ENCODE data around the gene RAF1. TPM values are rescaled to one million over a fixed set of nuclear protein-coding genes. Genes with fewer than 3 reads are reported as not detected.

RAF1 gene
- total RNA-seq, 1 donor from 2014 or later: 115 TPM

GRCh38 chr3:12574131-12574530 lies 89.8 kb downstream of the RAF1 start:
- H3K36me3 ChIP-seq: peaks cover 4% of the 10 kb centered on the region
- no peak overlapping the region for H3K27ac ChIP-seq
- H3K36me3 Mint-ChIP-seq: peaks cover 42% of the 10 kb centered on the region

GRCh38 chr3:12571986-12572385 lies 91.9 kb downstream of the RAF1 start:
- DNase-seq (ENCODE audit: low spot score): no peak
- Mint-ChIP-seq H3K9me3 (peaks cover 4% of the 10 kb centered on the region), H3K36me3 (peaks cover 45% of the 10 kb centered on the region), H3K4me3 (no peak overlapping the region), H3K27me3 (ENCODE audit: insufficient read depth, low read depth) (peaks cover 2% of the 10 kb centered on the region), H3K27ac (no peak overlapping the region), H3K4me1 (no peaks in the 10 kb centered on the region)
- Histone ChIP-seq H3K36me3 (peaks cover 4% of the 10 kb centered on the region), H3K4me2 (no peak overlapping the region), H3K27ac (no peak overlapping the region), H3K4me1 (no peaks in the 10 kb centered on the region), H4K20me1 (ENCODE audit: low read depth) (no peaks in the 10 kb centered on the region), H3K9me3 (ENCODE audit: low read depth) (no peaks in the 10 kb centered on the region), H3F3A (ENCODE audit: low read depth) (no peaks in the 10 kb centered on the region), H3K79me2 (ENCODE audit: low read depth) (peaks cover 16% of the 10 kb centered on the region), H3K9ac (no peak overlapping the region), H2AFZ (replicated peaks) (no peak overlapping the region), H3K27me3 (no peaks in the 10 kb centered on the region), H3K4me3 (no peak overlapping the region)
- no peak for TF ChIP-seq EZH2phosphoT487 (IDR thresholded peaks at IDR 0.05)
- TF ChIP-seq CTCF (IDR thresholded peaks at IDR 0.05): no peak
- no peak for TF ChIP-seq EZH2 (IDR thresholded peaks at IDR 0.05)

More at GRCh38 chr3:12574131-12574530, 89.8 kb downstream of the RAF1 start:
- H3K4me1 ChIP-seq: no peaks in the 10 kb centered on the region
- no peak overlapping the region for H3K4me3 Mint-ChIP-seq
- H3K4me3 ChIP-seq: no peak overlapping the region
- H3K9me3 Mint-ChIP-seq: no peaks in the 10 kb centered on the region
- H3F3A ChIP-seq (ENCODE audit: low read depth): no peaks in the 10 kb centered on the region
- no peak for TF ChIP-seq EZH2phosphoT487 (IDR thresholded peaks at IDR 0.05)
- no peak for DNase-seq (ENCODE audit: low spot score)
- H3K79me2 ChIP-seq (ENCODE audit: low read depth): no peaks in the 10 kb centered on the region
- H3K9me3 ChIP-seq (ENCODE audit: low read depth): no peaks in the 10 kb centered on the region
- H3K27me3 ChIP-seq: no peaks in the 10 kb centered on the region
- H3K4me2 ChIP-seq: no peak overlapping the region
- peaks cover 2% of the 10 kb centered on the region for H3K27me3 Mint-ChIP-seq (ENCODE audit: insufficient read depth, low read depth)
- H3K27ac Mint-ChIP-seq: no peak overlapping the region
- no peaks in the 10 kb centered on the region for H4K20me1 ChIP-seq (ENCODE audit: low read depth)
- H3K4me1 Mint-ChIP-seq: no peaks in the 10 kb centered on the region
- no peak overlapping the region for H3K9ac ChIP-seq
- H2AFZ ChIP-seq (replicated peaks): no peak overlapping the region

GRCh38 chr3:12569836-12570235 lies 94.1 kb downstream of the RAF1 start:
- H3K27ac Mint-ChIP-seq: no peak overlapping the region
- no peak overlapping the region for H3K4me2 ChIP-seq
- H3K9me3 ChIP-seq (ENCODE audit: low read depth): no peaks in the 10 kb centered on the region
- H3K27me3 ChIP-seq: no peaks in the 10 kb centered on the region
- no peaks in the 10 kb centered on the region for H3K4me1 Mint-ChIP-seq
- TF ChIP-seq EZH2 (IDR thresholded peaks at IDR 0.05): no peak
- no peak for TF ChIP-seq EZH2phosphoT487 (IDR thresholded peaks at IDR 0.05)
- no peak for TF ChIP-seq CTCF (IDR thresholded peaks at IDR 0.05)
- H3K27me3 Mint-ChIP-seq (ENCODE audit: insufficient read depth, low read depth): peaks cover 2% of the 10 kb centered on the region
- no peak overlapping the region for H2AFZ ChIP-seq (replicated peaks)
- no peaks in the 10 kb centered on the region for H3F3A ChIP-seq (ENCODE audit: low read depth)
- H3K4me1 ChIP-seq: no peaks in the 10 kb centered on the region
- H3K4me3 ChIP-seq: no peak overlapping the region
- peaks cover 51% of the 10 kb centered on the region for H3K36me3 Mint-ChIP-seq
- H3K79me2 ChIP-seq (ENCODE audit: low read depth): peaks cover 37% of the 10 kb centered on the region
- no peak for DNase-seq (ENCODE audit: low spot score)
- peaks cover 18% of the 10 kb centered on the region for H3K9me3 Mint-ChIP-seq
- peaks cover 18% of the 10 kb centered on the region for H4K20me1 ChIP-seq (ENCODE audit: low read depth)
- H3K9ac ChIP-seq: no peak overlapping the region
- no peak overlapping the region for H3K4me3 Mint-ChIP-seq
- H3K27ac ChIP-seq: no peak overlapping the region
- peaks cover 4% of the 10 kb centered on the region for H3K36me3 ChIP-seq

- no peak overlapping the region for H3K4me3 Mint-ChIP-seq
- H3K4me1 Mint-ChIP-seq: no peaks in the 10 kb centered on the region
- no peak for DNase-seq (ENCODE audit: low spot score)
- Histone ChIP-seq H3K79me2 (ENCODE audit: low read depth) (peaks cover 48% of the 10 kb centered on the region), H2AFZ (replicated peaks) (no peak overlapping the region), H3K36me3 (peaks cover 4% of the 10 kb centered on the region), H3K4me3 (no peak overlapping the region), H3K9me3 (ENCODE audit: low read depth) (no peaks in the 10 kb centered on the region), H3K9ac (no peak overlapping the region), H3K4me2 (no peak overlapping the region), H3K4me1 (no peaks in the 10 kb centered on the region), H3K27me3 (no peaks in the 10 kb centered on the region), H3K27ac (no peak overlapping the region), H3F3A (ENCODE audit: low read depth) (no peaks in the 10 kb centered on the region), H4K20me1 (ENCODE audit: low read depth) (peaks cover 20% of the 10 kb centered on the region)
- H3K36me3 Mint-ChIP-seq: peaks cover 48% of the 10 kb centered on the region
- TF ChIP-seq EZH2phosphoT487 (IDR thresholded peaks at IDR 0.05) (no peak), EZH2 (IDR thresholded peaks at IDR 0.05) (no peak), CTCF (IDR thresholded peaks at IDR 0.05) (no peak)
- H3K9me3 Mint-ChIP-seq: peaks cover 18% of the 10 kb centered on the region
- peaks cover 2% of the 10 kb centered on the region for H3K27me3 Mint-ChIP-seq (ENCODE audit: insufficient read depth, low read depth)
- peak overlapping the region; percentile 60 for H3K27ac Mint-ChIP-seq
Measured at GRCh38 chr3:12568747-12569146, 95.2 kb downstream of the RAF1 start.

All from neural progenitor cell (in vitro differentiated cells).